H9 (cell line): ENCODE measurements around the gene HS6ST3. TPM values are rescaled to one million over a fixed set of nuclear protein-coding genes. Genes with fewer than 3 reads are reported as not detected.

Experiments used
- DNase-seq: peaks from one replicate; pipeline ENCODE4 v3.0.0-alpha.2; 2017
- H2AFZ ChIP-seq: one replicate; pipeline ENCODE4 v1.6.1; 2013; ENCODE audit warnings: mild to moderate bottlenecking, low read length, control low read depth, moderate library complexity
- H2AK5ac ChIP-seq: 2 replicates; pipeline ENCODE4 v1.6.1; 2013; ENCODE audit warnings: low read length, control low read depth, mixed read lengths; ENCODE audit not compliant: insufficient read length
- H2BK120ac ChIP-seq: one replicate; pipeline ENCODE4 v1.6.1; 2013; ENCODE audit warnings: low read depth, mild to moderate bottlenecking, low read length, control low read depth, inconsistent platforms; ENCODE audit not compliant: poor library complexity, severe bottlenecking
- H2BK12ac ChIP-seq: 2 replicates; pipeline ENCODE4 v1.6.1; 2013; ENCODE audit warnings: low read length, control low read depth, mixed read lengths, low read depth; ENCODE audit not compliant: insufficient read length
- H2BK15ac ChIP-seq: 2 replicates; pipeline ENCODE4 v1.6.1; 2013; ENCODE audit warnings: low read depth, low read length, control low read depth
- H2BK20ac ChIP-seq: one replicate; pipeline ENCODE4 v1.6.1; 2013; ENCODE audit warnings: low read depth, mild to moderate bottlenecking, low read length, control low read depth, inconsistent platforms; ENCODE audit not compliant: poor library complexity, severe bottlenecking
- H2BK5ac ChIP-seq: 2 replicates; pipeline ENCODE4 v1.6.1; 2013; ENCODE audit warnings: low read length, control low read depth, mixed read lengths; ENCODE audit not compliant: insufficient read length
- H3K14ac ChIP-seq: 2 replicates; pipeline ENCODE4 v1.6.1; 2013; ENCODE audit warnings: low read length, control low read depth; ENCODE audit not compliant: insufficient read depth
- H3K18ac ChIP-seq: 2 replicates; pipeline ENCODE4 v1.6.1; 2013; ENCODE audit warnings: low read depth, mild to moderate bottlenecking, mixed read lengths, low read length, control low read depth; ENCODE audit not compliant: insufficient read length
- H3K23ac ChIP-seq: 2 replicates; pipeline ENCODE4 v1.6.1; 2013; ENCODE audit warnings: low read length, control low read depth, mixed read lengths, low read depth; ENCODE audit not compliant: insufficient read length
- H3K23me2 ChIP-seq: 2 replicates; pipeline ENCODE4 v1.6.1; 2013; ENCODE audit warnings: low read depth, mild to moderate bottlenecking, mixed read lengths, low read length, control low read depth; ENCODE audit not compliant: insufficient read length, poor library complexity, severe bottlenecking
- H3K27ac ChIP-seq: 2 replicates; pipeline ENCODE4 v1.5.1; 2013; ENCODE audit warnings: low read length, control low read depth, mixed read lengths, low read depth; ENCODE audit not compliant: insufficient read length
- H3K27me3 ChIP-seq: 2 replicates; pipeline ENCODE4 v1.6.1; 2013; ENCODE audit warnings: low read length, control low read depth, inconsistent platforms; ENCODE audit not compliant: insufficient read depth
- H3K4ac ChIP-seq: 2 replicates; pipeline ENCODE4 v1.6.1; 2013; ENCODE audit warnings: low read depth, mild to moderate bottlenecking, control low read depth, inconsistent platforms, low read length, moderate library complexity
- H3K4me1 ChIP-seq: 2 replicates; pipeline ENCODE4 v1.6.1; 2013; ENCODE audit warnings: low read length, control low read depth, inconsistent platforms; ENCODE audit not compliant: insufficient read depth
- H3K4me2 ChIP-seq: 2 replicates; pipeline ENCODE4 v1.6.1; 2013; ENCODE audit warnings: low read length, control low read depth, mixed read lengths; ENCODE audit not compliant: insufficient read length, insufficient read depth
- H3K56ac ChIP-seq: 2 replicates; pipeline ENCODE4 v1.6.1; 2013; ENCODE audit warnings: low read depth, mild to moderate bottlenecking, mixed read lengths, low read length, control low read depth; ENCODE audit not compliant: insufficient read length
- H3K79me1 ChIP-seq: 2 replicates; pipeline ENCODE4 v1.6.1; 2013; ENCODE audit warnings: low read depth, mild to moderate bottlenecking, moderate library complexity, low read length, control low read depth, inconsistent platforms; ENCODE audit not compliant: insufficient read depth, poor library complexity, severe bottlenecking
- H3K79me2 ChIP-seq: 2 replicates; pipeline ENCODE4 v1.6.1; 2013; ENCODE audit warnings: low read length, control low read depth, inconsistent platforms; ENCODE audit not compliant: insufficient read depth
- H3K9ac ChIP-seq: 2 replicates; pipeline ENCODE4 v1.6.1; 2013; ENCODE audit warnings: low read length, control low read depth, mixed read lengths; ENCODE audit not compliant: insufficient read length; ENCODE audit errors: extremely low read depth
- H3K9me3 ChIP-seq: one replicate; pipeline ENCODE4 v1.6.1; 2013; ENCODE audit warnings: low read depth, low read length, inconsistent platforms; ENCODE audit not compliant: control insufficient read depth
- H3T11ph ChIP-seq: one replicate; pipeline ENCODE4 v1.6.1; 2013; ENCODE audit warnings: mild to moderate bottlenecking, low read length, control low read depth, inconsistent platforms
- H4K20me1 ChIP-seq: one replicate; pipeline ENCODE4 v1.6.1; 2013; ENCODE audit not compliant: control insufficient read depth, insufficient read length, insufficient read depth
- H4K5ac ChIP-seq: 2 replicates; pipeline ENCODE4 v1.6.1; 2013; ENCODE audit warnings: low read depth, mild to moderate bottlenecking, mixed read lengths, low read length, control low read depth; ENCODE audit not compliant: insufficient read length
- H4K8ac ChIP-seq: replicated peaks from 2 replicates; pipeline ENCODE4 v1.6.1; 2013; ENCODE audit warnings: low read length, control low read depth, mixed read lengths, low read depth; ENCODE audit not compliant: insufficient read length
- H4K91ac ChIP-seq: 2 replicates; pipeline ENCODE4 v1.6.1; 2013; ENCODE audit warnings: low read depth, mild to moderate bottlenecking, moderate library complexity, mixed read lengths, low read length, control low read depth; ENCODE audit not compliant: insufficient read length
- H3K27ac Mint-ChIP-seq, 3 experiments: 2 replicates in 2 of 3; 3 replicates in 1 of 3; pipeline ENCODE4 v1.8.0; 2020 to 2021; ENCODE audit warnings: mixed read lengths in 3 of 3, mild to moderate bottlenecking in 1 of 3, moderate library complexity in 1 of 3
- H3K27me3 Mint-ChIP-seq: 2 replicates; pipeline ENCODE4 v1.8.0; 2021; ENCODE audit warnings: low read depth, mild to moderate bottlenecking, moderate library complexity, mixed read lengths
- H3K36me3 Mint-ChIP-seq, 3 experiments: 2 replicates in 2 of 3; 3 replicates in 1 of 3; pipeline ENCODE4 v1.8.0; 2020 to 2021; ENCODE audit warnings: low read depth in 3 of 3, mixed read lengths in 3 of 3; ENCODE audit not compliant: insufficient read depth in 1 of 3
- H3K4me1 Mint-ChIP-seq, 2 experiments: 2 replicates each; pipeline ENCODE4 v1.8.0; 2020; ENCODE audit warnings: mixed read lengths in 2 of 2
- H3K4me3 Mint-ChIP-seq, 2 experiments: 2 replicates in 1 of 2; 3 replicates in 1 of 2; pipeline ENCODE4 v1.8.0; 2020 to 2021; ENCODE audit warnings: mild to moderate bottlenecking in 2 of 2, mixed read lengths in 2 of 2, moderate library complexity in 1 of 2
- H3K9me3 Mint-ChIP-seq, 2 experiments: 2 replicates in 1 of 2; 3 replicates in 1 of 2; pipeline ENCODE4 v1.8.0; 2020; ENCODE audit warnings: mild to moderate bottlenecking in 2 of 2, mixed read lengths in 2 of 2, moderate library complexity in 1 of 2
- CTCF ChIP-seq: fragments of 200-600 bp; sonication (generic); conservative IDR thresholded peaks from 3 replicates; pipeline ENCODE4 v1.8.0; 2021; ENCODE audit warnings: antibody characterized with exemption, mild to moderate bottlenecking
- WGBS: extraction: QIAGEN DNeasy Blood & Tissue Kit; methylation state at CpG from one replicate; pipeline ENCODE4 v1.1.7; 2013; ENCODE audit warnings: missing lambda C conversion rate, low lambda C conversion rate, mixed read lengths; ENCODE audit not compliant: insufficient read length; ENCODE audit errors: extremely low coverage; 5-methylcytosine and 5-hydroxymethylcytosine counted together
- total RNA-seq: library from RNA; stranded (reverse); gene quantifications from 2 replicates; pipeline ENCODE4 v1.2.1, GENCODE V29; 2021

Gene HS6ST3
- total RNA-seq, 1 experiment from 2014 or later: 0.44 TPM

GRCh38 chr13:96837809-96838208 is 747.9 kb downstream of the HS6ST3 start:
- H3K27me3 ChIP-seq: no peaks in the 10 kb centered on the region
- no peak overlapping the region for H3K4me2 ChIP-seq
- WGBS: no CpG with 5 or more reads among the region's 1 CpG
- no peak overlapping the region for H2BK15ac ChIP-seq
- no peak overlapping the region for H3K27ac ChIP-seq
- no peak overlapping the region for H2BK5ac ChIP-seq
- no peak overlapping the region for H3K56ac ChIP-seq
- no peak overlapping the region for H2BK20ac ChIP-seq
- H4K20me1 ChIP-seq: no peaks in the 10 kb centered on the region
- H3K14ac ChIP-seq: no peak overlapping the region
- no peak overlapping the region for H4K8ac ChIP-seq
- DNase-seq: no peak
- H4K5ac ChIP-seq: no peak overlapping the region
- no peak overlapping the region for H2AK5ac ChIP-seq
- no peaks in the 10 kb centered on the region for H3K9me3 ChIP-seq
- Mint-ChIP-seq H3K4me3 (no peak overlapping the region), H3K27me3 (peaks cover 4% of the 10 kb centered on the region), H3K9me3 (no peaks in the 10 kb centered on the region), H3K27ac (no peak overlapping the region), H3K36me3 (no peaks in the 10 kb centered on the region), H3K4me1 (no peaks in the 10 kb centered on the region)
- no peak overlapping the region for H3K23ac ChIP-seq
- H3K23me2 ChIP-seq: no peaks in the 10 kb centered on the region
- no peak overlapping the region for H3T11ph ChIP-seq
- no peak for TF ChIP-seq CTCF
- no peak overlapping the region for H2AFZ ChIP-seq
- H3K79me2 ChIP-seq: no peaks in the 10 kb centered on the region
- no peaks in the 10 kb centered on the region for H3K79me1 ChIP-seq
- H4K91ac ChIP-seq: no peak overlapping the region
- no peak overlapping the region for H2BK120ac ChIP-seq
- no peak overlapping the region for H3K4ac ChIP-seq
- no peak overlapping the region for H3K9ac ChIP-seq
- H2BK12ac ChIP-seq: no peak overlapping the region
- no peaks in the 10 kb centered on the region for H3K4me1 ChIP-seq
- H3K18ac ChIP-seq: no peak overlapping the region
